Urinary bladder (tissue), 4 donors: Measurements from ENCODE around the gene ZNF710. TPM values are rescaled to one million over a fixed set of nuclear protein-coding genes. Genes with fewer than 3 reads are reported as not detected.

Experiments
- DNase-seq: peaks from one replicate; pipeline ENCODE4 v3.0.0-alpha.2; 2015; ENCODE audit errors: extremely low spot score
- H3K27ac ChIP-seq: one replicate; pipeline ENCODE4 v1.5.1; 2013; ENCODE audit warnings: low read depth, mild to moderate bottlenecking, moderate library complexity
- H3K36me3 ChIP-seq: one replicate; pipeline ENCODE4 v1.6.1; 2013; ENCODE audit warnings: mild to moderate bottlenecking, moderate library complexity; ENCODE audit not compliant: insufficient read depth
- H3K4me1 ChIP-seq: one replicate; pipeline ENCODE4 v1.6.1; 2013; ENCODE audit warnings: mild to moderate bottlenecking, moderate library complexity; ENCODE audit not compliant: insufficient read depth
- H3K4me3 ChIP-seq: one replicate; pipeline ENCODE4 v1.5.1; 2013; ENCODE audit warnings: low read depth, low read length
- WGBS: extraction: QIAGEN DNeasy Blood & Tissue Kit; methylation state at CpG from one replicate; pipeline ENCODE4 v1.1.7; 2013; 5-methylcytosine and 5-hydroxymethylcytosine counted together
- polyA plus RNA-seq: library from polyadenylated mRNA; stranded (reverse); fragments of 200-250 nt; gene quantifications from one replicate; pipeline ENCODE4 v1.2.3, GENCODE V29; 2013
- total RNA-seq: library from RNA; depleted of rRNA; stranded (reverse); fragments of >200 nt; gene quantifications from one replicate; pipeline ENCODE4 v1.2.3, GENCODE V29; 2014
- donor health status: healthy with polysubstance abuse.
- donor health status: healthy.

ZNF710 gene
- total and polyA plus RNA-seq, 2 donors: 9.6 to 9.7 TPM

- WGBS: 91% methylated on average over 5 of the region's 5 CpGs
- H3K4me1 ChIP-seq: no peaks in the 10 kb centered on the region
- no peaks in the 10 kb centered on the region for H3K36me3 ChIP-seq
- H3K4me3 ChIP-seq: no peak overlapping the region
- no peak overlapping the region for H3K27ac ChIP-seq
- no peak for DNase-seq
Observed at GRCh38 chr15:90043530-90044010, 42.4 kb downstream of the ZNF710 start.

DNA sequence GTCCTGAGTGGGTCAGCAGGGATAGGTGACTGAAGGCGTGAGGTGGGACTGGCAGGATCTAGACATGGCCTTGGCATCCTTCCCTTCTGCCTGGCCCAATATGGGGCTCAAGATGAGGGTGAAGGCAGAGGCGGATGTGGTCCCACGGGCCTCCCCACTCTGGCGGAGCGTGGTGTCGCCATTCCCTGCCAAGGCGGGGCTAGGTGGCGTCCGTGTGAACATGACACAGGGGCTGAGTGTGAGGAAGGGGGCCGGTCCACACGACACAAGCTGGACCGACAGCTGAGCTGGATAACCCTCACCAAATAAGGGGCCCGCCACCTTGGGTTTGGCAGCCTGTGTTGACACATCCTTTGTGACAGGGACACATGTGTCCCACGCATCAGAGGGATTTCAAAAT lies 43.1 kb downstream of the ZNF710 start:
- no peak for DNase-seq
- Histone ChIP-seq H3K4me3 (no peak overlapping the region), H3K27ac (no peak overlapping the region), H3K36me3 (no peaks in the 10 kb centered on the region), H3K4me1 (no peaks in the 10 kb centered on the region)
- 92% methylated on average over 14 of the region's 14 CpGs for WGBS

GRCh38 chr15:90044916-90045371 lies 43.8 kb downstream of the ZNF710 start:
- 95% methylated on average over 4 of the region's 4 CpGs for WGBS
- H3K36me3 ChIP-seq: no peaks in the 10 kb centered on the region
- no peak overlapping the region for H3K27ac ChIP-seq
- H3K4me1 ChIP-seq: no peaks in the 10 kb centered on the region
- no peak overlapping the region for H3K4me3 ChIP-seq
- no peak for DNase-seq

GRCh38 chr15:90046289-90046688 lies 45.2 kb downstream of the ZNF710 start:
- 85% methylated on average over 7 of the region's 7 CpGs for WGBS
- no peak overlapping the region for H3K4me3 ChIP-seq
- H3K4me1 ChIP-seq: no peaks in the 10 kb centered on the region
- no peak overlapping the region for H3K27ac ChIP-seq
- DNase-seq: no peak
- H3K36me3 ChIP-seq: no peaks in the 10 kb centered on the region

GRCh38 chr15:90046911-90047392 lies 45.8 kb downstream of the ZNF710 start:
- H3K4me3 ChIP-seq: no peak overlapping the region
- WGBS: 68% methylated on average over 12 of the region's 12 CpGs
- peak overlapping the region; percentile 55 for H3K27ac ChIP-seq
- no peaks in the 10 kb centered on the region for H3K4me1 ChIP-seq
- no peaks in the 10 kb centered on the region for H3K36me3 ChIP-seq
- DNase-seq: no peak

GRCh38 chr15:90047956-90048575 lies 46.9 kb downstream of the ZNF710 start:
- 64% methylated on average over 9 of the region's 9 CpGs for WGBS
- Histone ChIP-seq H3K36me3 (no peaks in the 10 kb centered on the region), H3K4me3 (no peak overlapping the region), H3K27ac (no peak overlapping the region), H3K4me1 (no peaks in the 10 kb centered on the region)
- DNase-seq: no peak

GRCh38 chr15:90049030-90049429 lies 47.9 kb downstream of the ZNF710 start:
- no peaks in the 10 kb centered on the region for H3K36me3 ChIP-seq
- no peak for DNase-seq
- no peak overlapping the region for H3K4me3 ChIP-seq
- no peak overlapping the region for H3K27ac ChIP-seq
- 97% methylated on average over 5 of the region's 5 CpGs for WGBS
- H3K4me1 ChIP-seq: no peaks in the 10 kb centered on the region

GRCh38 chr15:90049666-90050604 lies 48.8 kb downstream of the ZNF710 start:
- H3K4me3 ChIP-seq: no peak overlapping the region
- no peak overlapping the region for H3K27ac ChIP-seq
- no peaks in the 10 kb centered on the region for H3K36me3 ChIP-seq
- H3K4me1 ChIP-seq: no peaks in the 10 kb centered on the region
- no peak for DNase-seq
- 74% methylated on average over 22 of the region's 22 CpGs for WGBS

- no peak overlapping the region for H3K4me3 ChIP-seq
- H3K36me3 ChIP-seq: no peaks in the 10 kb centered on the region
- no peaks in the 10 kb centered on the region for H3K4me1 ChIP-seq
- 87% methylated on average over 5 of the region's 5 CpGs for WGBS
- DNase-seq: no peak
- no peak overlapping the region for H3K27ac ChIP-seq
Observed at GRCh38 chr15:90051874-90052273, 50.8 kb downstream of the ZNF710 start.

- no peak overlapping the region for H3K27ac ChIP-seq
- DNase-seq: no peak
- WGBS: 81% methylated on average over 14 of the region's 14 CpGs
Observed at GRCh38 chr15:90053685-90054466, 52.8 kb downstream of the ZNF710 start.

GRCh38 chr15:90054618-90055097 lies 53.5 kb downstream of the ZNF710 start:
- H3K4me3 ChIP-seq: no peak overlapping the region
- no peak overlapping the region for H3K27ac ChIP-seq
- no peaks in the 10 kb centered on the region for H3K4me1 ChIP-seq
- no peak for DNase-seq
- no peaks in the 10 kb centered on the region for H3K36me3 ChIP-seq
- WGBS: 55% methylated on average over 7 of the region's 7 CpGs

More at GRCh38 chr15:90053685-90054466, 52.8 kb downstream of the ZNF710 start:
- Histone ChIP-seq H3K4me3 (no peak overlapping the region), H3K4me1 (no peaks in the 10 kb centered on the region), H3K36me3 (no peaks in the 10 kb centered on the region)

DNA sequence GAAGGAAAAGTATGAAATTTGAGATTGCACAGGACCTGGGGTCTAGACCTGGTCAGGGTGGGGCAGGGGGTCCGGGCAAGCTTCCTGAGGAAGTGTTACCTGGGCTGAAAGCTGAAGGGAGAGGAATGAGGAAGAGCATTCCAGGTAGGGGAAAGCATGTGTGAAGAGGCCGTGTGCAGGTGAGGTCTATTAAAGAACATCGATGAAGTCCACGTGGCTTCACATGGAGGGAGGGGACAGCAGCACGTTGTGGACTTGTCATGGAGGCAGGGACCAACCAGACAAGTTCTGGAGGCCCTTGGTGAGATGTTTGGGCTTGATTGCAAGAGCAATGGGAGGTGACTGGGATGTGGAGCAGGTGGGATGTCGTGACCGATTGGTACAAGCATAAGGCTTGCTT lies 54.1 kb downstream of the ZNF710 start:
- no peaks in the 10 kb centered on the region for H3K36me3 ChIP-seq
- H3K4me3 ChIP-seq: no peak overlapping the region
- no peak for DNase-seq
- H3K27ac ChIP-seq: no peak overlapping the region
- WGBS: 85% methylated on average over 7 of the region's 7 CpGs
- H3K4me1 ChIP-seq: no peaks in the 10 kb centered on the region

DNA sequence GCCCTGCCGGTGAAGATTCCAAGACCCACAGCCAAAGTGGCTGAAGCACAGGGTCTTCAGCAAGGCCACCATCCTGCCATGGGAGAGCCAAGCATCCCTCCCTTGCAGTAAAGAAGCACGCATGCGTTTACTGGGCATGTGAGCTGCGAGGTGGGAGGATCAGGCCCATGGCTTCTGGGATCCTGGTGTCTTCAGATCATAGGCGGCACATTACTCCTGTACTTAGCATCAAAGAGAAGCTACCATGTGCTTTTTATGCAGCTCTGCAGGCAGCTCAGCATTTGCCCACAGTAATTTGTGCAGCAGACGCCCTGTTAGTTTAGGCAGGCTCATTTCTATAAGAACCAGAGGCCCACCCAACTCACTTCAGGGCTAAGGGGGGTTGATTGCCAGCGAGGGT lies 55.4 kb downstream of the ZNF710 start:
- WGBS: 91% methylated on average over 7 of the region's 7 CpGs
- Histone ChIP-seq H3K36me3 (no peaks in the 10 kb centered on the region), H3K4me3 (no peak overlapping the region), H3K4me1 (peaks cover under 1% of the 10 kb centered on the region), H3K27ac (no peak overlapping the region)
- DNase-seq: no peak
